ENCODE measurements around the gene HMCN1.

DNA sequence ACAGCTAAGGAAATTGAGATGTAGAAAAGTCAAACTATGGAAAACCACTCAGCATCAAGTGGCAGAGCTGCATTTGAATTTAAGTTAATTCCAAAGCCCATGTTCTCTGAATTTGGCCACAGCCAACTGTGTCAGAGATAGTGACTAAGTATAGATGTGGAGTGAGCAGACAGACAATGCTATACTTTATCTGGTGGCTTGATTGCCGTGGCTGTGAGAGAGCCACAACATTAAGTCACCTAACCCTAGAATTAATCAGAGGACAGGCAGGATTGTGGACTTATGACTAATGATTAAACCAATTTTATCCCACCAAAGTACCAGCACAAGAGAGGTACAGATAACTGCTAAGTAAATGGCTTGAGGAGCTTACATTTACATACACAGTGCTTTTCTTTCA, 431.1 kb downstream of the HMCN1 start:
- TF ChIP-seq JUND (IDR thresholded peaks at IDR 0.05) = no peak
- TF ChIP-seq, protein P1, sequence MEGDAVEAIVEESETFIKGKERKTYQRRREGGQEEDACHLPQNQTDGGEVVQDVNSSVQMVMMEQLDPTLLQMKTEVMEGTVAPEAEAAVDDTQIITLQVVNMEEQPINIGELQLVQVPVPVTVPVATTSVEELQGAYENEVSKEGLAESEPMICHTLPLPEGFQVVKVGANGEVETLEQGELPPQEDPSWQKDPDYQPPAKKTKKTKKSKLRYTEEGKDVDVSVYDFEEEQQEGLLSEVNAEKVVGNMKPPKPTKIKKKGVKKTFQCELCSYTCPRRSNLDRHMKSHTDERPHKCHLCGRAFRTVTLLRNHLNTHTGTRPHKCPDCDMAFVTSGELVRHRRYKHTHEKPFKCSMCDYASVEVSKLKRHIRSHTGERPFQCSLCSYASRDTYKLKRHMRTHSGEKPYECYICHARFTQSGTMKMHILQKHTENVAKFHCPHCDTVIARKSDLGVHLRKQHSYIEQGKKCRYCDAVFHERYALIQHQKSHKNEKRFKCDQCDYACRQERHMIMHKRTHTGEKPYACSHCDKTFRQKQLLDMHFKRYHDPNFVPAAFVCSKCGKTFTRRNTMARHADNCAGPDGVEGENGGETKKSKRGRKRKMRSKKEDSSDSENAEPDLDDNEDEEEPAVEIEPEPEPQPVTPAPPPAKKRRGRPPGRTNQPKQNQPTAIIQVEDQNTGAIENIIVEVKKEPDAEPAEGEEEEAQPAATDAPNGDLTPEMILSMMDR (IDR thresholded peaks at IDR 0.05) = no peak
- TF ChIP-seq TAF1 (IDR thresholded peaks at IDR 0.05; ENCODE audit: borderline replicate concordance, low read depth, low read length) = no peak
- no peak for TF ChIP-seq EP300 (IDR thresholded peaks at IDR 0.05; ENCODE audit: borderline replicate concordance in 1 of 2, low read depth in 1 of 2, low read length in 1 of 2)
- TF ChIP-seq POLR2AphosphoS5 (IDR thresholded peaks at IDR 0.05; ENCODE audit: low read depth, low read length) = no peak
- TF ChIP-seq, protein P2, sequence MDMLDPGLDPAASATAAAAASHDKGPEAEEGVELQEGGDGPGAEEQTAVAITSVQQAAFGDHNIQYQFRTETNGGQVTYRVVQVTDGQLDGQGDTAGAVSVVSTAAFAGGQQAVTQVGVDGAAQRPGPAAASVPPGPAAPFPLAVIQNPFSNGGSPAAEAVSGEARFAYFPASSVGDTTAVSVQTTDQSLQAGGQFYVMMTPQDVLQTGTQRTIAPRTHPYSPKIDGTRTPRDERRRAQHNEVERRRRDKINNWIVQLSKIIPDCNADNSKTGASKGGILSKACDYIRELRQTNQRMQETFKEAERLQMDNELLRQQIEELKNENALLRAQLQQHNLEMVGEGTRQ (IDR thresholded peaks at IDR 0.05; ENCODE audit: borderline replicate concordance, low read depth, low read length) = no peak
- no peak for TF ChIP-seq NFIC (IDR thresholded peaks at IDR 0.05; ENCODE audit: borderline replicate concordance)
- no peak for TF ChIP-seq RAD21 (IDR thresholded peaks at IDR 0.05; ENCODE audit: low read length)
- TF ChIP-seq, protein P3, sequence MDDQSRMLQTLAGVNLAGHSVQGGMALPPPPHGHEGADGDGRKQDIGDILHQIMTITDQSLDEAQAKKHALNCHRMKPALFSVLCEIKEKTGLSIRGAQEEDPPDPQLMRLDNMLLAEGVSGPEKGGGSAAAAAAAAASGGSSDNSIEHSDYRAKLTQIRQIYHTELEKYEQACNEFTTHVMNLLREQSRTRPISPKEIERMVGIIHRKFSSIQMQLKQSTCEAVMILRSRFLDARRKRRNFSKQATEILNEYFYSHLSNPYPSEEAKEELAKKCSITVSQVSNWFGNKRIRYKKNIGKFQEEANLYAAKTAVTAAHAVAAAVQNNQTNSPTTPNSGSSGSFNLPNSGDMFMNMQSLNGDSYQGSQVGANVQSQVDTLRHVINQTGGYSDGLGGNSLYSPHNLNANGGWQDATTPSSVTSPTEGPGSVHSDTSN (IDR thresholded peaks at IDR 0.05) = no peak
- TF ChIP-seq GATA2 (CRISPR knock-in tag; IDR thresholded peaks at IDR 0.05) = no peak
- no peak for TF ChIP-seq EZH2phosphoT487 (IDR thresholded peaks at IDR 0.05; ENCODE audit: borderline replicate concordance, low read depth)
- TF ChIP-seq, protein P4, sequence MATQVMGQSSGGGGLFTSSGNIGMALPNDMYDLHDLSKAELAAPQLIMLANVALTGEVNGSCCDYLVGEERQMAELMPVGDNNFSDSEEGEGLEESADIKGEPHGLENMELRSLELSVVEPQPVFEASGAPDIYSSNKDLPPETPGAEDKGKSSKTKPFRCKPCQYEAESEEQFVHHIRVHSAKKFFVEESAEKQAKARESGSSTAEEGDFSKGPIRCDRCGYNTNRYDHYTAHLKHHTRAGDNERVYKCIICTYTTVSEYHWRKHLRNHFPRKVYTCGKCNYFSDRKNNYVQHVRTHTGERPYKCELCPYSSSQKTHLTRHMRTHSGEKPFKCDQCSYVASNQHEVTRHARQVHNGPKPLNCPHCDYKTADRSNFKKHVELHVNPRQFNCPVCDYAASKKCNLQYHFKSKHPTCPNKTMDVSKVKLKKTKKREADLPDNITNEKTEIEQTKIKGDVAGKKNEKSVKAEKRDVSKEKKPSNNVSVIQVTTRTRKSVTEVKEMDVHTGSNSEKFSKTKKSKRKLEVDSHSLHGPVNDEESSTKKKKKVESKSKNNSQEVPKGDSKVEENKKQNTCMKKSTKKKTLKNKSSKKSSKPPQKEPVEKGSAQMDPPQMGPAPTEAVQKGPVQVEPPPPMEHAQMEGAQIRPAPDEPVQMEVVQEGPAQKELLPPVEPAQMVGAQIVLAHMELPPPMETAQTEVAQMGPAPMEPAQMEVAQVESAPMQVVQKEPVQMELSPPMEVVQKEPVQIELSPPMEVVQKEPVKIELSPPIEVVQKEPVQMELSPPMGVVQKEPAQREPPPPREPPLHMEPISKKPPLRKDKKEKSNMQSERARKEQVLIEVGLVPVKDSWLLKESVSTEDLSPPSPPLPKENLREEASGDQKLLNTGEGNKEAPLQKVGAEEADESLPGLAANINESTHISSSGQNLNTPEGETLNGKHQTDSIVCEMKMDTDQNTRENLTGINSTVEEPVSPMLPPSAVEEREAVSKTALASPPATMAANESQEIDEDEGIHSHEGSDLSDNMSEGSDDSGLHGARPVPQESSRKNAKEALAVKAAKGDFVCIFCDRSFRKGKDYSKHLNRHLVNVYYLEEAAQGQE (IDR thresholded peaks at IDR 0.05; ENCODE audit: low read depth, low read length) = no peak
- TF ChIP-seq FOXM1 (IDR thresholded peaks at IDR 0.05; ENCODE audit: low read depth) = no peak
